NCI-H524 (cell line): ENCODE results near the gene ASTE1.
"Not testable (repeated sequence)": the region's sequence is repeated elsewhere in the genome, so short reads cannot be mapped to it uniquely, and the experiment has no call there.

Source experiments
- DNase-seq, 2 experiments: peaks; one replicate each; lab custom pipeline; 2025; lab: John Stamatoyannopoulos, UW

The ASTE1 gene, protein sequence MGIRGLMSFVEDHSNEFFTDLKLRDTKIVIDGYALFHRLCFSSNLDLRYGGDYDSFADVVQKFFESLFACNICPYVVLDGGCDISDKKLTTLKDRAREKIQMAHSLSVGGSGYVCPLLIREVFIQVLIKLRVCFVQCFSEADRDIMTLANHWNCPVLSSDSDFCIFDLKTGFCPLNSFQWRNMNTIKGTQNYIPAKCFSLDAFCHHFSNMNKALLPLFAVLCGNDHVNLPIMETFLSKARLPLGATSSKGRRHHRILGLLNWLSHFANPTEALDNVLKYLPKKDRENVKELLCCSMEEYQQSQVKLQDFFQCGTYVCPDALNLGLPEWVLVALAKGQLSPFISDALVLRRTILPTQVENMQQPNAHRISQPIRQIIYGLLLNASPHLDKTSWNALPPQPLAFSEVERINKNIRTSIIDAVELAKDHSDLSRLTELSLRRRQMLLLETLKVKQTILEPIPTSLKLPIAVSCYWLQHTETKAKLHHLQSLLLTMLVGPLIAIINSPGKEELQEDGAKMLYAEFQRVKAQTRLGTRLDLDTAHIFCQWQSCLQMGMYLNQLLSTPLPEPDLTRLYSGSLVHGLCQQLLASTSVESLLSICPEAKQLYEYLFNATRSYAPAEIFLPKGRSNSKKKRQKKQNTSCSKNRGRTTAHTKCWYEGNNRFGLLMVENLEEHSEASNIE

DNA sequence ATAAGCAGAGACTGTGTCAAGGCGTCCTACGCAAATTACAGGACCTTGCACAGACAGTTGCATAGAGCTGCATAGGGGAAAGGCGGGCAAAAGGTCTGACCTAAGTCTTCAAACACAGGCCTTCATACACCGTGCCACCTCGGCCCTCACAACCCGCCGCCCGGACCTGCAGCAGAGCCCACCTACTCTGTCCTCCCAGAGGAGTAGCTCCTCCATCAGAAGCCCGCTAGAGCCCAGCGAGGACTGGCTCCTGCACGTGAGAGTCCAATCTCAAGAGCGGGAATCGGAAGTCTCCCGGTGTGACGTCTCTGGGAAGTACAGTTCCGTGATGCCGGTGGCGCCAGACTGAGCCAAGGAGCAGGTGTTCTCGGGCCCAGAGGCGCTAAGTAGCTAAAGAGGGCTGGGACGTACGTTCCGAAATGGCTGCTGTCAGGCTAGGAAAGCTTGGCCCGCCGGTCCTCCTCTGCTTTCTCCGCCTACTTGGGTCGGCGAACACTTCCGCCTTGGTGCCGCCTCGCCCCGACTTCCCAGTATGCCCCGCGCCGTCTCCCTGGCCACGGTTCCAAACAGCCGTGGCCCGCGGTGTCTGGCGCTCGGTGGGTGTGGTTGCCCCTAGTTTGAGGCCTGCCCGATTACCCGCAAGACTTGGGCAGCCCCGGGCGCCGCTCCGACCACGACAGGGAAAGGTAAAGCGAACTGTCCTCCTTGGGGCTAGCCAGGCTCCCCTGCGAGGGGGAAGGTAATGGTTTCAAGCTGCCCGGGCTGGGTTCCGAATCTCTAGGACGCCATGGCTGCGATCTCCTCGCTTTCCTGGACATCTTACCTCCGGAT is at the start of gene ASTE1, which contains the start of gene NEK11:
Gene ASTE1 (minus strand): TSS at position 505 of the 831 bp plus-strand sequence. CDS start 1,519 bp downstream, outside the sequence.
Gene NEK11 (plus strand): TSS at position 557 of the 831 bp plus-strand sequence. CDS start 2,832 bp downstream, outside the sequence.
- peak; percentile 88 to 90 for DNase-seq

- no peak for DNase-seq
Measured at GRCh38 chr3:131075632-131076328, 49.2 kb upstream of the ASTE1 start.

- no peak for DNase-seq
Measured at GRCh38 chr3:131072845-131073244, 46.2 kb upstream of the ASTE1 start.

DNA sequence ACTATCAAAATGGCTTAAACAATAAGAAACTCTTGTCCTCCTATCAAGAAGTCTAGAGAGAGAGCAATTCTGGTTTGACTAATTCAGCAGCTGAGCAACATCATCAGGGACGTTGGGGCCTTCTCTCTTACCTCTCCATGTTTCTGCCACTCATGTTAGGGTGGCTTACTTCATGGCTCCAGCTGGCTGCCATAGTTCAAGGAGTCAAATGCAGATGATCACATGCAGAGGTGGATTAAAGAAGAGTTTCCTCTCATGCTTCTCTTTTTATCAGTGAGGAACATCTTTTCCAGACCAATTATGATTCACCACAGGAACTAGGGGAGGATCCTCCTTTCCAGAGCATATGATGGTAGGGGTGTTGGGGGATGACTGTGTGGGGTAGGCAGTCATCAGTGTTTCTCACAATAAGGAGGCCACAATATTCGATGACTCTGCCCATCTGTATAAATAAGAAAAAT is 45.5 kb upstream of the ASTE1 start:
- DNase-seq: no peak

GRCh38 chr3:131067983-131068382 is 41.4 kb upstream of the ASTE1 start:
- DNase-seq: peak; percentile 49 to 70

- DNase-seq: peak in 1 of 2 experiments; percentile 35
Measured at GRCh38 chr3:131053043-131053859, 26.6 kb upstream of the ASTE1 start.

DNA sequence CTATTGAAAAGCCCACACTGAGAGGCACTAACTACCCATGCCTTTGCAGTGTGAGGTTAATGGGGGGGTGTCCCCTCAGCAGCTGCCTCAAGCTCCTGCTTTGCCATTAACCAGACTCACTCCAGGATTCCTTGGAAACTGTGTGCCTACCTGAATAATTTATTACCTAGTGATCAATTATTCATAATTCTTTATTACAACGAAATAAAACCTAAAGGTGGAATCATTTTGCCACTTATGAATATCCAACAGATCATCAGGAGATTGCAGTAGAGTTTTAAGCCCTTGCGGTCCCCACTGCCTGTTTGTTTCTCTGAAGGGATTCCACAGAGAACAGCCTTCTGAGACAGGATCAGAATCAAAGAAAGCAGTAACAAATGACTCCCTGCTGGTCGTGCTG is 23.4 kb upstream of the ASTE1 start:
- no peak for DNase-seq

DNA sequence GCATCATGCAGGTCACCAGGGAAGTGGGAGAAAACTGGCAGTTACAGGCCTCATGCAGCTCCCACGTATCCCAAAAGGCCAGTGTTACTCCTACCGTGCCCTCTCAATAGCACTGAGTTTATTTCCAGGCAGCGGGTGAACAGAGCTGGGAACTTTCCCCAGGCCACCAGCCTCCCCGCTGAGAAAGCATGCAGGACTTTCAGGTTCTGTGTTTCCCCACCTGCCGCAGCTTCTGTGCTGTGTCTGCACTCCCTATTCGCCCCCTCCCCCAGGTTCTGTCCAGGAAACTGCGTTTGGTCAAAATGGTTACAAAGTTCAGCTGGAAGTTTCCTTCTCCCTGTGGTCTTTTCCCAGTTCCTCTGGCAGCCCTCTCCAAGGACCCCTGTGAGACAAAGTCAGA is 21.4 kb upstream of the ASTE1 start:
- DNase-seq: no peak

DNA sequence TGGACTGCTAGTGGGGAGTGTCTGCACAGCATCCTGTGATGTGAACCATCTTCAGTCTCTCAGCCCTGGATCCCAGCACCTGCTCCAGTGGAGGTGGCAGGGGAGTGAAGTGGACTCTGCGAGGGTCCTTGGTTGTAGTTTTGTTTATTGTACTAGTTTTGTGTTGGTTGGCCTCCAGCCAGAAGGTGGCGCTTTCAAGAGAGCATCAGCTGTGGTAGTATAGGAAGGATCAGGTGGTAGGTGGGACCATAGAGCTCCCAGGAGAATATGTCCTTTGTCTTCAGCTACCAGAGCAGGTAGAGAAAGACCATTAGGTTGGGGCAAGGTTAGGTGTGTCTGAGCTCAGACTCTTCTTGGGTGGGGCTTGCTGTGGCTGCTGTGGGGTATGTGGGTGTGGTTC is 21.0 kb upstream of the ASTE1 start:
- no peak for DNase-seq

DNA sequence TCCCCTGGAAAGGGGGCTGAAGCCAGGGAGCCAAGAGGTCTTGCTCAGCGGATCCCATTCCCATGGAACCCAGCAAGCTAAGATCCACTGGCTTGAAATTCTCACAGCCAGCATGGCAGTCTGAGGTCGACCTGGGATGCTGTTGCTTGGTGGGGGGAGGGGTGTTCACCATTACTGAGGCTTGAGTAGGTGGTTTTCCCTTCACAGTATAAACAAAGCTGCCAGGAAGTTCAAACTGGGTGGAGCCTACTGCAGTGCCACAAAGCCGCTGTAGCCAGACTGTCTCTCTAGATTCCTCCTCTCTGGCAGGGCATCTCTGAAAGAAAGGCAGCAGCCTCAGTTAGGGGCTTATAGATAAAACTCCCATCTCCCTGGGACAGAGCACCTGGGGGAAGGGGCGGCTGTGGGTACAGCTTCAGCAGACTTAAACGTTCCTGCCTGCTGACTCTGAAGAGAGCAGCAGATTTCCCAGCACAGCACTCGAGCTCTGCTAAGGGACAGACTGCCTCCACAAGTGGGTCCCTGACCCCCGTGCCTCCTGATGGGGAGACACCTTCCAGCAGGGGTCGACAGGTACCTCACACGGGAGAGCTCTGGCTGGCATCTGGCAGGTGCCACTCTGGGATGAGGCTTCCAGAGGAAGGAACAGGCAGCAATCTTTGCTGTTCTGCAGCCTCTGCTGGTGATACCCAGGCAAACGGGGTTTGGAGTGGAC is 15.8 kb upstream of the ASTE1 start:
- not testable (repeated sequence) for DNase-seq

DNA sequence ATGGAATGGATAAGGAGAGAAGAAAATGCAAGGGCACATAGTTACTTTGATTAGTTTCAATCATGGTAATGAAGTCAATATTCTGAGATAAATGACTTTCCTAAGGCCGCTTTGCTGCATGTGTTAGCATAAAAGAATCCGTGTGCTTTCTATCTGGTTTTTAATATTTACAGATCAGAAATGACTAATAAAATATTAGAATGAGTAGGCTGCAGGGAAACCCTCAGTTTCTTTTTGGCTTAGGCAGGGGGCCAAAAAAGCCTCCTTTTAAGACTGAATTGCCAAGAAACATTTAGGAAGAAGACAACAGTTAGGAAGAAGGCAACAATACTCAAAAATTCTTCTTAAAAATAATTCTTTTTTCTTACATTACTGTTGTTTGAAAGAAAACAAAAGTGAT is 11.7 kb upstream of the ASTE1 start:
- DNase-seq: no peak

GRCh38 chr3:131036986-131037385 is 10.4 kb upstream of the ASTE1 start:
- no peak for DNase-seq

GRCh38 chr3:131036200-131036816 is 9.7 kb upstream of the ASTE1 start:
- peak in 1 of 2 experiments; percentile 18 for DNase-seq

DNA sequence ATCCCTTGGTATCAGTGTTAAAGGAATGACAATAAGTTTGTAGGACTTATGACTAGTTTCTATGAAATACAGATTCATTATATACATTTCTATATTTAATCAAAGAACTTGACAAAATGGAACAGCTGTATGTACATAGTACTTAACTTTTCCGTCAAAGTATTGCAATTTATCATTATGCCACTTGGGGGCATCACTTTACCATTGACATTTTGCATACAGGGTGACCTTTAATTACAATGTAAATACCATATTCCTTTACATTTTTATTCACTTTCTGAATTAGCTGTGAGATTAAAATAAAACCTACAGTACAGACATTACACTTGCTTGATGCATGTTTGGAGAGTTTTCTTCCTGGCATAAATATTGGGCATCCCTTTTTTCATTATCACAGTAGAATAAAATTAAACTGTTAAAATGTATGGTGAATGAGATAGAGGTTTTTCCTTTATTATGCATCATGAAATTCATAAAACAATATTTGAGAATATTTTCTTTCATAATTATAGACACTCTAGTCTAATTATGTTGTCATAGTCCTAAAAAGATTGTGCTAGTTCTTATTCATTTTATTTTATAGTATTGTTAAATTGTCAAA is 7.0 kb upstream of the ASTE1 start:
- DNase-seq: peak; percentile 31 to 70

GRCh38 chr3:131031660-131032059 is 5.0 kb upstream of the ASTE1 start:
- no peak for DNase-seq

DNA sequence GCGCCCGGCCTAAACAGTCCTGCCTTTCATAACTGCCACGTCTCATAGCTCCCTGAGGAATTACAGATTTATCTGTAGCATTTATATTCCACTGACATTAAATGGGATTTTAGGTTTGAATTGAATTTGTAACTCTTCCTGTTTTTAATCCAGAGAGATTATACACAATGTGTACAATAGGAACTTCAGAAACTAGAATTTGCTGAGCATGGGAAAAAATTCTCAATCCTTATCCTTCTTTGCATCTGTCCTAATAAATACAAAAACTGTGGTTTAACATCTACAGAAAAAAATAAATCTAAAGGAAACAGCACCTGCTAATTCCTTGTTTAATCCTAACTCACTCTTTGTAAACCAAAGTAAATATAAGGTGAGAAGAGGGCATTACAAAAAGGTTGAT is 2.2 kb upstream of the ASTE1 start:
- no peak for DNase-seq

DNA sequence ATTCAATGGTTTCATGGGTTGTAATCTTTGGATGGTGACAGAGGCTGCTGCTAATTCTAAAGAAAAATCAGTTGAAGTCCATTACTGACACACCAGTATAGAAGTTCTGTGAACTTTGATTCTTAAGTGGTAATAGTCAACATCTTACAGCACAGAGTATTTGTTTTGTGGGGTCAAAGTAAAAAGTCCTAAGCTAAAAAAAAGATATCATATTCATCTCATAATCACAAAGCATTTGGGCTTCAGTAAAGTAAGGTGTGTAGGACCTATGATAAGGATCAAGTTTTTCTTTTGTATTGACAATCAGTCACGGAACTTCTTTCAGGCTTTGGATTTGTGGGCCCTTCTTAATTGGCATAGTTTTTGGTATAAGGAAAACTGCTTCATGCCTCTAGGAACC is 1.1 kb downstream of the ASTE1 start:
- no peak for DNase-seq

- DNase-seq: no peak
Measured at GRCh38 chr3:131020122-131020693, 6.4 kb downstream of the ASTE1 start.

DNA sequence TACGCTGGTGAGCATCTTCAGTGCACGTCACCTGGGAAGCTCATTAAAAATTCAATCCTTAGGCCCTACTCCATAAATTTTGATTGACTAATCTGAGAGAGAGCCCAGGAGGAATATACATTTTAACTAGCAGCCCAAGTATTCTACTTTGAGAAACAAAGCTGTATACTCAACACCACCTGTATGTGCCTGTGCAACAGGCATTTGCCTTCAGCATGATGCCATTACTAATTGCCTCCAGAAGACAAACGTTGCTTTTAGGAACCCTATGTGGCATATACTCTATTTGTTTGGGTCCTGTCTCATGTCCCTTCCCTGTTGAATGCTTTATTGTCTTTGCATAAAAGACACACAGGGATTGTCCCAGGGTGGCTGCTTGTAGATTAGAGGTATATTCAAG is 7.7 kb downstream of the ASTE1 start:
- DNase-seq: no peak
